ENCODE results near the gene KCNG1. TPM values are rescaled to one million over a fixed set of nuclear protein-coding genes. Genes with fewer than 3 reads are reported as not detected.
"Not testable (repeated sequence)": the region's sequence is repeated elsewhere in the genome, so short reads cannot be mapped to it uniquely, and the experiment has no call there.

Gene KCNG1
- total RNA-seq, 1 donor, result 3.0 TPM

- TF ChIP-seq CTCF (IDR thresholded peaks at IDR 0.05; ENCODE audit: insufficient read depth, low read length), result peak; percentile 76
- no peak overlapping the region for H3K4me3 ChIP-seq (ENCODE audit: low read depth, low read length)
- peak; percentile 71 for DNase-seq (ENCODE audit: low read depth)
Observed at GRCh38 chr20:50980851-50981713, 41.8 kb downstream of the KCNG1 start.

- DNase-seq (ENCODE audit: low read depth), result peak; percentile 98
- no peak overlapping the region for H3K4me3 ChIP-seq (ENCODE audit: low read depth, low read length)
- TF ChIP-seq CTCF (IDR thresholded peaks at IDR 0.05; ENCODE audit: insufficient read depth, low read length), result no peak
Observed at GRCh38 chr20:50980071-50980681, 42.7 kb downstream of the KCNG1 start.

- not testable (repeated sequence) for DNase-seq (ENCODE audit: low read depth); H3K4me3 ChIP-seq (ENCODE audit: low read depth, low read length)
Observed at GRCh38 chr20:50978533-50978932, 44.4 kb downstream of the KCNG1 start.

GRCh38 chr20:50977066-50978021, 45.6 kb downstream of the KCNG1 start:
- TF ChIP-seq CTCF (IDR thresholded peaks at IDR 0.05; ENCODE audit: insufficient read depth, low read length), result no peak
- DNase-seq (ENCODE audit: low read depth), result no peak
- no peak overlapping the region for H3K4me3 ChIP-seq (ENCODE audit: low read depth, low read length)

- H3K4me3 ChIP-seq (ENCODE audit: low read depth, low read length), result no peak overlapping the region
- DNase-seq (ENCODE audit: low read depth), result no peak
- no peak for TF ChIP-seq CTCF (IDR thresholded peaks at IDR 0.05; ENCODE audit: insufficient read depth, low read length)
Observed at GRCh38 chr20:50975701-50976330, 47.1 kb downstream of the KCNG1 start.

GRCh38 chr20:50969912-50970311, 53.0 kb downstream of the KCNG1 start:
- no peak for DNase-seq (ENCODE audit: low read depth)
- no peak for TF ChIP-seq CTCF (IDR thresholded peaks at IDR 0.05; ENCODE audit: insufficient read depth, low read length)
- H3K4me3 ChIP-seq (ENCODE audit: low read depth, low read length), result no peak overlapping the region
